Ovary (tissue), 1 donor: ENCODE measurements around the gene RPS26.

Experiments used
- EP300 ChIP-seq: sonication (generic); formaldehyde crosslinking; IDR thresholded peaks from one replicate; pipeline ENCODE4 v1.6.1; 2017; ENCODE audit warnings: antibody characterized with exemption
- POLR2A ChIP-seq: fragments of 450-650 bp; IDR thresholded peaks from one replicate; pipeline ENCODE4 v1.6.1; 2017; ENCODE audit warnings: antibody characterized with exemption, mild to moderate bottlenecking, moderate library complexity

GRCh38 chr12:56079723-56080555, 38.2 kb downstream of the RPS26 start, which contains the start of gene ERBB3:
- TF ChIP-seq POLR2A (no peak), EP300 (no peak)
